C4-2B (cell line): ENCODE results near the gene SEMA3F.

Experiments
- ZFX ChIP-seq: fragments of 450-650 bp; IDR thresholded peaks from 2 replicates; pipeline ENCODE4 v1.6.1; 2017
- TF ChIP-seq, protein P1 (sequence below): fragments of 450-650 bp; conservative IDR thresholded peaks from 2 replicates; pipeline ENCODE4 v1.5.1; 2017; ENCODE audit warnings: mild to moderate bottlenecking

DNA sequence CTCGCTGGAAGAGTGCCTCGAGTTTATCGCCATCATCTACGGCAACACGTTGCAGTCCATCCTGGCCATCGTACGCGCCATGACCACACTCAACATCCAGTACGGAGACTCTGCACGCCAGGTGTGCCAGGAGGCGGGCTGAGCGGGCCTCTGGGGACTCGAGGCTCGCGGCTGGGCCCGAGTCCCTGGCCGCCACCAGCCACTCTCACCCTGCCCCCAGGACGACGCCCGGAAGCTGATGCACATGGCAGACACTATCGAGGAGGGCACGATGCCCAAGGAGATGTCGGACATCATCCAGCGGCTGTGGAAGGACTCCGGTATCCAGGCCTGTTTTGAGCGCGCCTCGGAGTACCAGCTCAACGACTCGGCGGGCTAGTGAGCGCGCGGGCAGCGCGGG is 38.2 kb downstream of the SEMA3F start:
- TF ChIP-seq, protein P1, sequence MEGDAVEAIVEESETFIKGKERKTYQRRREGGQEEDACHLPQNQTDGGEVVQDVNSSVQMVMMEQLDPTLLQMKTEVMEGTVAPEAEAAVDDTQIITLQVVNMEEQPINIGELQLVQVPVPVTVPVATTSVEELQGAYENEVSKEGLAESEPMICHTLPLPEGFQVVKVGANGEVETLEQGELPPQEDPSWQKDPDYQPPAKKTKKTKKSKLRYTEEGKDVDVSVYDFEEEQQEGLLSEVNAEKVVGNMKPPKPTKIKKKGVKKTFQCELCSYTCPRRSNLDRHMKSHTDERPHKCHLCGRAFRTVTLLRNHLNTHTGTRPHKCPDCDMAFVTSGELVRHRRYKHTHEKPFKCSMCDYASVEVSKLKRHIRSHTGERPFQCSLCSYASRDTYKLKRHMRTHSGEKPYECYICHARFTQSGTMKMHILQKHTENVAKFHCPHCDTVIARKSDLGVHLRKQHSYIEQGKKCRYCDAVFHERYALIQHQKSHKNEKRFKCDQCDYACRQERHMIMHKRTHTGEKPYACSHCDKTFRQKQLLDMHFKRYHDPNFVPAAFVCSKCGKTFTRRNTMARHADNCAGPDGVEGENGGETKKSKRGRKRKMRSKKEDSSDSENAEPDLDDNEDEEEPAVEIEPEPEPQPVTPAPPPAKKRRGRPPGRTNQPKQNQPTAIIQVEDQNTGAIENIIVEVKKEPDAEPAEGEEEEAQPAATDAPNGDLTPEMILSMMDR, result no peak
- TF ChIP-seq ZFX, result no peak
